ENCODE results near the gene NAP1L5.

DNA sequence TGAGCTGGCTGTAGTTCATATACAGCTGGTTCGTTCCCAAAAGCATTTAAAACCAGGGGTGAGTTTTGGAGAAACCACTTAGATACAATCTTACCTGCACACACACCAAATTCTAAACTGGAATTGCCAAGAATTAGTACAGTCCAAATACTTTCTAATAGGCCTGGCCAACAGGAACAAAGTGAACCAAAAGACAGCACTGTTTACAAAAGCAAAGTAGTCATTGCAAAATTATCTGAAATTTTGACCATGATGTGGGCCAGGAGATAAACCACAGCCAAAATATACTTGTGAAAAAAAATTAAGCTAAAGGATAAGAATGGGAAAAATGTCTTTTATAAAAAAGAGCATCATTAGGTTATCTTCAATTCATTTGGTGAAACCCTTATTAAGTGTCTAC lies 37.9 kb upstream of the NAP1L5 start:
- TF ChIP-seq, protein P1, sequence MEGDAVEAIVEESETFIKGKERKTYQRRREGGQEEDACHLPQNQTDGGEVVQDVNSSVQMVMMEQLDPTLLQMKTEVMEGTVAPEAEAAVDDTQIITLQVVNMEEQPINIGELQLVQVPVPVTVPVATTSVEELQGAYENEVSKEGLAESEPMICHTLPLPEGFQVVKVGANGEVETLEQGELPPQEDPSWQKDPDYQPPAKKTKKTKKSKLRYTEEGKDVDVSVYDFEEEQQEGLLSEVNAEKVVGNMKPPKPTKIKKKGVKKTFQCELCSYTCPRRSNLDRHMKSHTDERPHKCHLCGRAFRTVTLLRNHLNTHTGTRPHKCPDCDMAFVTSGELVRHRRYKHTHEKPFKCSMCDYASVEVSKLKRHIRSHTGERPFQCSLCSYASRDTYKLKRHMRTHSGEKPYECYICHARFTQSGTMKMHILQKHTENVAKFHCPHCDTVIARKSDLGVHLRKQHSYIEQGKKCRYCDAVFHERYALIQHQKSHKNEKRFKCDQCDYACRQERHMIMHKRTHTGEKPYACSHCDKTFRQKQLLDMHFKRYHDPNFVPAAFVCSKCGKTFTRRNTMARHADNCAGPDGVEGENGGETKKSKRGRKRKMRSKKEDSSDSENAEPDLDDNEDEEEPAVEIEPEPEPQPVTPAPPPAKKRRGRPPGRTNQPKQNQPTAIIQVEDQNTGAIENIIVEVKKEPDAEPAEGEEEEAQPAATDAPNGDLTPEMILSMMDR (IDR thresholded peaks at IDR 0.05), result no peak
- no peak for TF ChIP-seq POLR2A (IDR thresholded peaks at IDR 0.05)

Data from lower leg skin (tissue), 3 donors.